OCI-LY1 (cell line): ENCODE results near the gene PLXNA2.

Source experiments
- H2AFZ ChIP-seq: fragments of 200-600 bp; sonication (generic), shearing (Covaris generic); 2 replicates; pipeline ENCODE4 v1.6.0; 2014; ENCODE audit warnings: antibody characterized with exemption, mild to moderate bottlenecking, low read length
- H3F3A ChIP-seq: fragments of 200-600 bp; sonication (generic), shearing (Covaris generic); 2 replicates; pipeline ENCODE4 v1.6.0; 2014; ENCODE audit warnings: mild to moderate bottlenecking, antibody characterized with exemption, low read length, moderate library complexity; ENCODE audit not compliant: insufficient read depth
- H3K27ac ChIP-seq: fragments of 200-600 bp; sonication (generic); 2 replicates; pipeline ENCODE4 v1.5.1; 2014; ENCODE audit warnings: low read length, mixed run types, mild to moderate bottlenecking, low read depth; ENCODE audit not compliant: poor library complexity, severe bottlenecking
- H3K27me3 ChIP-seq: fragments of 200-600 bp; sonication (generic); 2 replicates; pipeline ENCODE4 v1.6.0; 2014; ENCODE audit warnings: antibody characterized with exemption, mild to moderate bottlenecking, low read length, moderate library complexity; ENCODE audit not compliant: insufficient read depth
- H3K36me3 ChIP-seq: fragments of 200-600 bp; sonication (generic); 2 replicates; pipeline ENCODE4 v1.6.1; 2014; ENCODE audit warnings: mild to moderate bottlenecking, antibody characterized with exemption, low read length, moderate library complexity, mixed read lengths; ENCODE audit not compliant: insufficient read depth
- H3K4me1 ChIP-seq: fragments of 200-600 bp; sonication (generic); 2 replicates; pipeline ENCODE4 v1.5.1; 2014; ENCODE audit warnings: mild to moderate bottlenecking, low read length, moderate library complexity; ENCODE audit not compliant: insufficient read depth, severe bottlenecking
- H3K4me2 ChIP-seq: fragments of 200-600 bp; sonication (generic), shearing (Covaris generic); 2 replicates; pipeline ENCODE4 v1.6.1; 2014; ENCODE audit warnings: low read length
- H3K4me3 ChIP-seq: fragments of 200-600 bp; sonication (generic); 2 replicates; pipeline ENCODE4 v1.5.1; 2014; ENCODE audit warnings: low read length, low read depth, mild to moderate bottlenecking, mixed read lengths; ENCODE audit not compliant: poor library complexity, severe bottlenecking
- H3K79me2 ChIP-seq: fragments of 200-600 bp; shearing (Covaris generic); 2 replicates; pipeline ENCODE4 v1.6.1; 2016; ENCODE audit warnings: mixed run types, low read length, mixed read lengths; ENCODE audit not compliant: insufficient read depth
- H3K9ac ChIP-seq: fragments of 200-600 bp; sonication (generic), shearing (Covaris generic); 2 replicates; pipeline ENCODE4 v1.6.1; 2014; ENCODE audit warnings: mild to moderate bottlenecking, low read length, mixed read lengths
- H3K9me2 ChIP-seq: fragments of 200-600 bp; sonication (generic), shearing (Covaris generic); 2 replicates; pipeline ENCODE4 v1.6.1; 2014; ENCODE audit warnings: low read depth, mild to moderate bottlenecking, low read length, mixed read lengths
- H3K9me3 ChIP-seq: fragments of 200-600 bp; shearing (Covaris generic); 2 replicates; pipeline ENCODE4 v1.6.1; 2014; ENCODE audit warnings: low read length, mixed read lengths
- H4K20me1 ChIP-seq: fragments of 200-600 bp; sonication (generic), shearing (Covaris generic); 2 replicates; pipeline ENCODE4 v1.6.0; 2016; ENCODE audit warnings: mild to moderate bottlenecking, low read length; ENCODE audit not compliant: insufficient read depth
- CTCF ChIP-seq: fragments of 200-600 bp; sonication (generic), shearing (Covaris generic); IDR thresholded peaks from 2 replicates; pipeline ENCODE4 v1.5.1; 2017; ENCODE audit warnings: mild to moderate bottlenecking, antibody characterized with exemption, low read length, moderate library complexity, mixed read lengths
- EZH2 ChIP-seq: fragments of 200-600 bp; sonication (generic), shearing (Covaris generic); IDR thresholded peaks from 2 replicates; pipeline ENCODE4 v1.8.0; 2017; ENCODE audit warnings: borderline replicate concordance, mixed run types, mild to moderate bottlenecking, antibody characterized with exemption, low read length, moderate library complexity, mixed read lengths

The PLXNA2 gene

GRCh38 chr1:208254376-208254775 is 10.2 kb upstream of the PLXNA2 start:
- Histone ChIP-seq H3F3A (no peaks in the 10 kb centered on the region), H3K4me1 (no peaks in the 10 kb centered on the region), H2AFZ (no peak overlapping the region), H3K4me3 (no peak overlapping the region), H3K27me3 (0 out of 2 replicates have a peak, but pooled peaks cover 3% of the 10 kb centered on the region), H3K9ac (no peak overlapping the region), H4K20me1 (no peaks in the 10 kb centered on the region), H3K36me3 (no peaks in the 10 kb centered on the region), H3K9me3 (no peaks in the 10 kb centered on the region), H3K4me2 (no peak overlapping the region), H3K79me2 (no peaks in the 10 kb centered on the region), H3K9me2 (no peaks in the 10 kb centered on the region), H3K27ac (no peak overlapping the region)
- TF ChIP-seq CTCF (no peak), EZH2 (no peak)

- Histone ChIP-seq H3K9me3 (no peaks in the 10 kb centered on the region), H3K9me2 (no peaks in the 10 kb centered on the region), H2AFZ (no peak overlapping the region), H3K4me1 (no peaks in the 10 kb centered on the region), H3K27me3 (no peaks in the 10 kb centered on the region), H3K9ac (no peak overlapping the region), H3K79me2 (no peaks in the 10 kb centered on the region), H3K4me3 (no peak overlapping the region), H3K4me2 (no peak overlapping the region), H3F3A (no peaks in the 10 kb centered on the region), H3K27ac (no peak overlapping the region), H4K20me1 (no peaks in the 10 kb centered on the region), H3K36me3 (no peaks in the 10 kb centered on the region)
- TF ChIP-seq CTCF (no peak), EZH2 (no peak)
Observed at GRCh38 chr1:208252836-208253576, 8.8 kb upstream of the PLXNA2 start.

- no peak overlapping the region for H2AFZ ChIP-seq
- no peak overlapping the region for H3K9ac ChIP-seq
- no peaks in the 10 kb centered on the region for H3K9me3 ChIP-seq
- no peaks in the 10 kb centered on the region for H3F3A ChIP-seq
- no peak overlapping the region for H3K27ac ChIP-seq
- H3K4me3 ChIP-seq: no peak overlapping the region
- H4K20me1 ChIP-seq: no peaks in the 10 kb centered on the region
- H3K4me2 ChIP-seq: no peak overlapping the region
- H3K79me2 ChIP-seq: no peaks in the 10 kb centered on the region
- no peaks in the 10 kb centered on the region for H3K36me3 ChIP-seq
- no peaks in the 10 kb centered on the region for H3K4me1 ChIP-seq
- H3K9me2 ChIP-seq: no peaks in the 10 kb centered on the region
- TF ChIP-seq CTCF (no peak), EZH2 (no peak)
- H3K27me3 ChIP-seq: no peaks in the 10 kb centered on the region
Observed at GRCh38 chr1:208251911-208252835, 8.0 kb upstream of the PLXNA2 start.
